ENCODE measurements around the gene SAPCD1.
A peak's percentile ranks its signal among the peaks of the same experiment; 100 is the strongest.

Gene SAPCD1

DNA sequence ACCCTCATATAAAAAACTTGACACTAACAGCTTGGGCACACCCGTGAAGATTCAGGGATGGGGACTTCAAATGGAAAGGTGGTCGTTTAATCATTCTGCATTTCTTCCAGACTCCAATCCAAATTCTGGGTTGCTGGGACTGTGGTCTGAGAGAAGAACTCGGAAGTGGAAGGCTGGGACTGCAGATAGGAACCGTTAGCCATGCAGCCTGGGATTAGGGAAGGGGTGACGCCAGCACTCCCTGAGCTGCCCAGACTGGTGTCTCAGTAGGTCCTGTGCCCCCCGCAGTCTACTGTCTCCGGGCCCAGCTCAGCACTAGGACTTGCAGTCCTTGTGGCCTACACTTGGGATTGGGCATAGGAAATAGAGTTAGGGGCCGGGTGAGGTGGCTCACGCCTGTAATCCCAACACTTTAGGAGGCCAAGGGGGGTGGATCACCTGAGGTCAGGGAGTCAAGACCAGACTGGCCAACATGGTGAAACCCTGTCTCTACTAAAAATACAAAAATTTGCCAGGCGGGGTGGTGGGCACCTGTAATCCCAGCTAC is 25.6 kb upstream of the SAPCD1 start:
- TF ChIP-seq TAF1 (IDR thresholded peaks at IDR 0.05; ENCODE audit: low read depth, low read length): no peak
- TF ChIP-seq POU2F2 (IDR thresholded peaks at IDR 0.05; ENCODE audit: low read depth, low read length): 0 out of 2 replicates have a peak, but pooled peaks have one; percentile 5
- no peak for DNase-seq (ENCODE audit: insufficient read length, low spot score)
- no peak for FAIRE-seq

DNA sequence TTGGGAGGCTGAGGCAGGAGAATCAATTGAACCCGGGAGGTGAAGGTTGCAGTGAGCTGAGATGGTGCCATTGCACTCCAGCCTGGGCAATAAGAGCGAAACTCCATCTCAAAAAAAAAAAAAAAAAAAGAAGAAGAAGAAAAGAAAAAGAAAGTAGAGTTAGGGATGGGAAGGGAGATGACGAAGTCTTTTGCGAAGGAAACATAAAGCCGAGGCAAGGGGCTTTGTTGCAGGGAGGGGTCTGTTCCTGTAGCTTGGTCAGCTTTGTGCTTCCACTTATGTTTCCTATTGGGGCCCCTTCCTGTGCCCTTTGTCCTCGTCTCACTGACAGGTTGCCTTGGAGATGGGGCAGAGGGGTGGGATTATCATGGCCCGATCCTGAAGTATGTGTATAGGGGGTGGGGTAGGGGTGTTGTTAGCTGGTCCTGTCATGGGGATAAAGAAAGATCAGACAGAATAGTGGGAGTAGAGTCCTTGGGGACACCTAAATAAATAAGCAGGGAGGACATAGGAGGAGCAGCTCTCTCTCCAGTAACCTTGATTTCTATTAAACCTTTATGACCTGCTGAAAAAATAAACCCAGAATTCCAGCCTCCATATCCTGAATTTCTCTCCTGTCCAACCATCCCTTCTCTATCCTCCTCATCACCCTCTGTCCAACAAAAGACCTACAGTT is 25.0 kb upstream of the SAPCD1 start:
- FAIRE-seq (no peak), DNase-seq (ENCODE audit: insufficient read length, low spot score) (no peak)
- TF ChIP-seq TAF1 (IDR thresholded peaks at IDR 0.05; ENCODE audit: low read depth, low read length) (no peak), SPI1 (IDR thresholded peaks at IDR 0.05; ENCODE audit: low read depth, low read length) (no peak), POLR2A (IDR thresholded peaks at IDR 0.05; ENCODE audit: low read depth, low read length) (no peak), POU2F2 (IDR thresholded peaks at IDR 0.05; ENCODE audit: low read depth, low read length) (no peak), PAX5 (IDR thresholded peaks at IDR 0.05; ENCODE audit: insufficient read depth, low read length, severe bottlenecking) (no peak), POLR2AphosphoS5 (IDR thresholded peaks at IDR 0.05; ENCODE audit: low read depth, low read length) (no peak)

DNA sequence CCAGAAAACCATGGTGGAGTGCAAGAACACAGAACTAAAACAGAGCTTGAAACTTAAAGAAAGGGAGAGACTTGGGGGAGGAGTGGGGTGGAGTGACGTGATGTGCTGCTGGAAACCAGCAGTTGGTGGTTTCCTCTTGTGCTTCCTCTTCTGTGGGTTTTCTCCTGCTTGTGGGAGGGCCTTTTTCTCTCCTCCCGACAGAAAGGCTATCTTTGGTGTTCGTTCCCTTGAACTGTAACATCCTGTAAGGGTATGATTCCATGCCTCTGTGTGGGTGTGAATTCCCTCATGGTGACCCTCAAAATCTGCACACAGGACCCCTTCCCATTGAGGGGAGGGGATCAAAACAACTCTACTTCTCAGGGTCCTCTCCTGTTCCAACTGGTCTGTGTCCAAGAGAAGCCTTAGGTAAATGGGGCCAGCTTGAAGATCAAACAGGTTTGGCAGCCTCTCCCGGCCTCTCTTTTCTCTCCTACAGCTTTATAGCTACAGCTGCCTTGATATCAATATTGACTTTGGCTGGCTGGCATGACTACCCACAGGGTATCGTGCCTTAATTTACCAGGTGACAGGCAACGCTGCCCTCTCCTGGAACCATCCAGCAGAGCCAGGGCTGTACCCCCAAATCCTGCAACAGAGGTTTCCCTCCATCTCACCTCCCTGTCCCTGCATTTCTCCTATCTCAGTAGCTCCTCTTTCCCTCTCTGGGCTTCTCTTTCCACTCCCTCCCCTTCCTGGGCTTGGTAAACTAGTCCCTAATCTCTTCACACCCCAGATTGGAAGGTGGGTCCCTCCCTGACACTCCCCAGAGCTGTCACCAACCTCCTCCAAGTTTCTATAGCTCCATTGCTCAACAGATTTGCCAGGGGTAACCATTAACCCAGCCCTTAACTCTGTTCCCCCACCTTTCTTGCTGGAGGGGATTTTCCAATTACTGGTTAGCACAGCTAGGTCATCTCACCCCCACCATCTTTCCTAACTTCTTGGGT is 24.2 kb upstream of the SAPCD1 start:
- DNase-seq (ENCODE audit: insufficient read length, low spot score) (no peak), FAIRE-seq (peak; percentile 63)
- TF ChIP-seq POLR2AphosphoS5 (IDR thresholded peaks at IDR 0.05; ENCODE audit: low read depth, low read length) (peak; percentile 20; the same call in 1 of the 2 replicates), SPI1 (IDR thresholded peaks at IDR 0.05; ENCODE audit: low read depth, low read length) (peak; percentile 75), TAF1 (IDR thresholded peaks at IDR 0.05; ENCODE audit: low read depth, low read length) (no peak), POLR2A (IDR thresholded peaks at IDR 0.05; ENCODE audit: low read depth, low read length) (peak; percentile 25)

DNA sequence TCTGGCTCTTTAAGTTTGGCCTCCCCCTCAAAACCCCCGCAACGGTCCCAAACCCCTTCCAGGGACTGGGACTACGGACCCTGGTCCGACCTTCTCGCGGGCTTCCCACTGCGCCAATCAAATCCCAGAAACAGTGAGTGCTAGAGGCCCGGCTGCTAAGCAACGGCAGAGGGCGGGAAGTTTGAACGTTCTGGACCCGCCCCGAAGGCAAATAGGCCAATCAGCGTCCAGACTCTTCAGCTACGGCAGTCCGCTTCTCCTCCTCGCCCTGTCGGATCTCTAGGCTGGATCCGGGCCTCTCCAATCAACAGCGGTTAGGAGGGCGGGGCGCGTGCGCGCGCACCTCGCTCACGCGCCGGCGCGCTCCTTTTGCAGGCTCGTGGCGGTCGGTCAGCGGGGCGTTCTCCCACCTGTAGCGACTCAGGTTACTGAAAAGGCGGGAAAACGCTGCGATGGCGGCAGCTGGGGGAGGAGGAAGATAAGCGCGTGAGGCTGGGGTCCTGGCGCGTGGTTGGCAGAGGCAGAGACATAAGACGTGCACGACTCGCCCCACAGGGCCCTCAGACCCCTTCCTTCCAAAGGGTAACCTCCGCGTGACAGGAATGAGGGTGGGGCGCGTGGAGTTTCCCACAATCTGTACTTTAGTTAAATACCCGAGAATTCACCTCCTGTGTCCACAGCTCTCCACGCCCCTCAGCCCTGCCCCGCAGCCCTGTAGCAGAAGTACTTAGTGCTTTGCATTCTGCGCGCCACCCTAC is 22.6 kb upstream of the SAPCD1 start, which contains the start of gene MSH5:
Gene MSH5 (plus strand): TSS at position 367 of the 758 bp plus-strand sequence. CDS start 462 bp downstream, outside the sequence.
- FAIRE-seq (peak; percentile 94), DNase-seq (ENCODE audit: insufficient read length, low spot score) (peak; percentile 90)
- TF ChIP-seq SPI1 (IDR thresholded peaks at IDR 0.05; ENCODE audit: low read depth, low read length) (no peak), PAX5 (IDR thresholded peaks at IDR 0.05; ENCODE audit: insufficient read depth, low read length, severe bottlenecking) (no peak), POU2F2 (IDR thresholded peaks at IDR 0.05; ENCODE audit: low read depth, low read length) (peak; percentile 37; the same call in 1 of the 2 replicates), POLR2AphosphoS5 (IDR thresholded peaks at IDR 0.05; ENCODE audit: low read depth, low read length) (0 out of 2 replicates have a peak, but pooled peaks have one; percentile 26), POLR2A (IDR thresholded peaks at IDR 0.05; ENCODE audit: low read depth, low read length) (peak; percentile 70; the same call in 1 of the 2 replicates), TAF1 (IDR thresholded peaks at IDR 0.05; ENCODE audit: low read depth, low read length) (peak; percentile 45)

DNA sequence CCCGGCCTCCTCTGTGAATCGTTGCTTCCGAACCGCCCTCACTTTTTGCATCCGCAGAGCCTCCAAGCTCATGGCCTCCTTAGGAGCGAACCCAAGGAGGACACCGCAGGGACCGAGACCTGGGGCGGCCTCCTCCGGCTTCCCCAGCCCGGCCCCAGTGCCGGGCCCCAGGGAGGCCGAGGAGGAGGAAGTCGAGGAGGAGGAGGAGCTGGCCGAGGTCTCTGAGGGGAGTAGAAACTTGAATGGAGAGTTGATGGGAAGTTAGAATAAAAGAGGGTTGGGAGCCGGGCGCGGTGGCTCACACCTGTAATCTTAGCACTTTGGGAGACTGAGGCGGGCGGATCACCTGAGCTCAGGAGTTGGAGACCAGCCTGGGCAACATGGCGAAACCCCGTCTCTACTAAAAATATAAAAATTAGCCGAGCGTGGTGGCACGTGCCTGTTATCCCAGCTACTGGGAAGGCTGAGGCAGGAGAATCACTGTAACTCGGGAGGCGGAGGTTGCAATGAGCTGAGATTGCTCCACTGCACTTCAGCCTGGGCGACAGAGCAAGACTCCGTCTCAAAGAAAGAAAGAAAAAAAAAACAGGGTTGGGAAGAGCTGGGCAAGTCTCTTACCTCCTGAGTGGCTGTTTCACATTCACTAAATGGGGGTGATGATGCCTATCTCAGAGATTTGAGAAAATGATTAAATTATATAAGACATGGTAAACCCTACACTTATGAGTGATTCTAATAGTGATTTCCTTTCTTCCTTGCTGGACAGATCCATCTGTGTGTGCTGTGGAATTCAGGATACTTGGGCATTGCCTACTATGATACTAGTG is 21.8 kb upstream of the SAPCD1 start:
- no peak for DNase-seq (ENCODE audit: insufficient read length, low spot score)
- FAIRE-seq: no peak
- TF ChIP-seq TAF1 (IDR thresholded peaks at IDR 0.05; ENCODE audit: low read depth, low read length) (no peak), SPI1 (IDR thresholded peaks at IDR 0.05; ENCODE audit: low read depth, low read length) (no peak), POU2F2 (IDR thresholded peaks at IDR 0.05; ENCODE audit: low read depth, low read length) (no peak), POLR2A (IDR thresholded peaks at IDR 0.05; ENCODE audit: low read depth, low read length) (no peak), POLR2AphosphoS5 (IDR thresholded peaks at IDR 0.05; ENCODE audit: low read depth, low read length) (no peak), PAX5 (IDR thresholded peaks at IDR 0.05; ENCODE audit: insufficient read depth, low read length, severe bottlenecking) (no peak)

DNA sequence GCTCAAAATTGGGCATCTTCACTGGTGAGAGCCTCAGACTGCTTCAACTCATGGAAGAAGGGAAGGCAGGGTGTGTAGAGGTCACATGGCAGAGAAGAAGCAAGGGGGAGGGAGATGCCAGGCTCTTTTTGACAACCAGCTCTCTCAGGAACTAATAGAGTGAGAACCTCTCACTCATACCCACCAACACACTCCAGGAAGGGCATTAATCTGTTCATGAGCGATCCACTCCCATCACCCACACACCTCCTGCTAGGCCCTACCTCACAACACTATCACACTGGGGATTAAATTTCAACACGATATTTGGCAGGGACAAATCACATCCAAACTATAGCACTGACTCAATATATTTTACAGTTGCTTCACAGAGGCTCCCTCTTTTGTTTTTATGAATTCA is 20.6 kb upstream of the SAPCD1 start:
- FAIRE-seq: no peak
- DNase-seq (ENCODE audit: insufficient read length, low spot score): no peak
- TF ChIP-seq POU2F2 (IDR thresholded peaks at IDR 0.05; ENCODE audit: low read depth, low read length) (no peak), TAF1 (IDR thresholded peaks at IDR 0.05; ENCODE audit: low read depth, low read length) (no peak), POLR2AphosphoS5 (IDR thresholded peaks at IDR 0.05; ENCODE audit: low read depth, low read length) (no peak), POLR2A (IDR thresholded peaks at IDR 0.05; ENCODE audit: low read depth, low read length) (no peak), PAX5 (IDR thresholded peaks at IDR 0.05; ENCODE audit: insufficient read depth, low read length, severe bottlenecking) (no peak), SPI1 (IDR thresholded peaks at IDR 0.05; ENCODE audit: low read depth, low read length) (no peak)

DNA sequence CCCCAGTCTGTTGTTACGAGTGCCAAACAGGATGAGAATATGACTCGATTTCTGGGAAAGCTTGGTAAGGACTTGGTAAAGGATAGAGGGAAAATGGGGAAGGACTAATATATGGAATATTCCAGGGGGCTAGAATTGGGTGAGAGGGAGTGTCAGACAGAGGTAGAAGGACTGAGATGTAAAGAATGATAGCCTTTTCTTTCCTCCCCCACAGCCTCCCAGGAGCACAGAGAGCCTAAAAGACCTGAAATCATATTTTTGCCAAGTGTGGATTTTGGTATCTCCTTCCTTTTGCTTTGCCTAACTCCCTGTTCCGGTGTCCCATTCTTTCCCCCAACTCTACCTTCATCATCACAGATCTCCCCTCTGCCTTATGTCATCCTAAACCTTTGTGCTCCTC is 19.6 kb upstream of the SAPCD1 start:
- DNase-seq (ENCODE audit: insufficient read length, low spot score) (no peak), FAIRE-seq (no peak)
- no peak for TF ChIP-seq SPI1 (IDR thresholded peaks at IDR 0.05; ENCODE audit: low read depth, low read length)
- no peak for TF ChIP-seq TAF1 (IDR thresholded peaks at IDR 0.05; ENCODE audit: low read depth, low read length)
- no peak for TF ChIP-seq POU2F2 (IDR thresholded peaks at IDR 0.05; ENCODE audit: low read depth, low read length)

DNA sequence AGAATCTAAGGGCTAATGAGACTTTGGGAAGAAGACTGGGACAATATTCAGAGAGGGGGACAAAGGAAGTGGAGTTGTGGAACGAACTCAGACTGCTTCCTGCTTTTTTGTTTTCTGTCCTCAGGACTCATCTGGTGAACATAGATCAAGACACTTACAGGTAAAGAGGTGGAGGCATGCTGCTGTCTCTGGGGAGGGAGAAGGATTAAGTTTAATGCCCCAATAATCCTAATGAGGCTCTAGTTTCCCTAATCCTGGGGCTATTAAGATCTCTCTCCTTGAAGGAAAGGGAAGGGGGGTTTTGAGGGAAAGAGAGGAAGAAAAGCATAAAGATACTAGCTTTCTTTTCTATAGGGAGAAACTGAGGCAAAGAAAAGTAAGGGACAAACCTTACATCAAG is 18.0 kb upstream of the SAPCD1 start:
- FAIRE-seq: no peak
- TF ChIP-seq POLR2AphosphoS5 (IDR thresholded peaks at IDR 0.05; ENCODE audit: low read depth, low read length) (no peak), POU2F2 (IDR thresholded peaks at IDR 0.05; ENCODE audit: low read depth, low read length) (no peak), PAX5 (IDR thresholded peaks at IDR 0.05; ENCODE audit: insufficient read depth, low read length, severe bottlenecking) (no peak), TAF1 (IDR thresholded peaks at IDR 0.05; ENCODE audit: low read depth, low read length) (no peak), SPI1 (IDR thresholded peaks at IDR 0.05; ENCODE audit: low read depth, low read length) (no peak), POLR2A (IDR thresholded peaks at IDR 0.05; ENCODE audit: low read depth, low read length) (no peak)

More for the DNA sequence above, 18.0 kb upstream of the SAPCD1 start:
- DNase-seq (ENCODE audit: insufficient read length, low spot score): no peak

Measured in GM12891 (cell line).